ENCODE measurements around the gene TMEM198.

DNA sequence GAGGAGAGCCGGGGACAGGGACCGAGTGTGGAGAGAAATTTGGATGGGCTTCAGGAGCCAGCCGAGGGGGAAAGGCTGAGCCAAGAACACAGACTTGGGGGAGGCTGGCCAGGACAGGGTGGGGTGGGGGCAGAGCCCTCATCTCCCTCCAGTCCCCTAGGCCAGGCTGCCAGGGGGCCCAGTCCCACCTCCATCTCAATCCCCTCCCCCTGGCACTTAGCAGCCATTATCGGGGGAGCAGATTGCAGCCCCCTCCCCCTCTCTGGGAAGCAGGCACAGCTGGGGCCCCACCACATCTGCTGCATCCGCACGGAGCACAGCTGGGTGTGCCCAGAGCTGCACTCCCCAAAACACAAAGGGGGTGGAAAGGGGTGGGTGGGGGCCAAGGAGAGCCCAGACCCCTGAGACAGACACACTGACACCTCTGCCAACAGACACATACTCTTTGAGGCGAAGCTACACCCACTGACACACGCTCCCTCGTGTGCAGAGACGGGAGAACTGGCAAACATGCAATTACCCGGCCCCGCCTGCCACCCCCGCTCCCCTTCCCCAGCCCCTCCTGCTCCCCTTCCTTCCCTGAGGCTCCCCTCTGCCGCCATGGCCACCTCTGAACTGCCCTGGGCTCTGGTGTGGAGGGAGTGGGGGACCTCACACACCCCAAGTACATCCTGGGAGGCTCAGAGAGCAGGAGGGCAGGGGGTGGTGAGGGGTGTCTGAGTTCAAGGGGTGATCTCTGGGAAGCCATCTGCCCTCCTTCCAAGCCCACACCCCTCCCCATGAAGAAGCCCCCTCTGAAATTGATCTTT, 34.7 kb upstream of the TMEM198 start:
- no peak for TF ChIP-seq POLR2A (IDR thresholded peaks at IDR 0.05)
- TF ChIP-seq, protein P1, sequence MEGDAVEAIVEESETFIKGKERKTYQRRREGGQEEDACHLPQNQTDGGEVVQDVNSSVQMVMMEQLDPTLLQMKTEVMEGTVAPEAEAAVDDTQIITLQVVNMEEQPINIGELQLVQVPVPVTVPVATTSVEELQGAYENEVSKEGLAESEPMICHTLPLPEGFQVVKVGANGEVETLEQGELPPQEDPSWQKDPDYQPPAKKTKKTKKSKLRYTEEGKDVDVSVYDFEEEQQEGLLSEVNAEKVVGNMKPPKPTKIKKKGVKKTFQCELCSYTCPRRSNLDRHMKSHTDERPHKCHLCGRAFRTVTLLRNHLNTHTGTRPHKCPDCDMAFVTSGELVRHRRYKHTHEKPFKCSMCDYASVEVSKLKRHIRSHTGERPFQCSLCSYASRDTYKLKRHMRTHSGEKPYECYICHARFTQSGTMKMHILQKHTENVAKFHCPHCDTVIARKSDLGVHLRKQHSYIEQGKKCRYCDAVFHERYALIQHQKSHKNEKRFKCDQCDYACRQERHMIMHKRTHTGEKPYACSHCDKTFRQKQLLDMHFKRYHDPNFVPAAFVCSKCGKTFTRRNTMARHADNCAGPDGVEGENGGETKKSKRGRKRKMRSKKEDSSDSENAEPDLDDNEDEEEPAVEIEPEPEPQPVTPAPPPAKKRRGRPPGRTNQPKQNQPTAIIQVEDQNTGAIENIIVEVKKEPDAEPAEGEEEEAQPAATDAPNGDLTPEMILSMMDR (IDR thresholded peaks at IDR 0.05): no peak
